ENCODE data around the gene SRD5A3. TPM values are rescaled to one million over a fixed set of nuclear protein-coding genes. Genes with fewer than 3 reads are reported as not detected.

The SRD5A3 gene
- total and polyA plus RNA-seq, 2 donors (not counting 3 experiments of a cell fraction or from before 2014, with no cell fraction given), result 23.6 to 24.3 TPM

- no peaks in the 10 kb centered on the region for H3K9me1 ChIP-seq (replicated peaks; ENCODE audit: control insufficient read depth, extremely low read depth, insufficient read depth, low read length)
- FAIRE-seq, result no peak
- no peak for DNase-seq (ENCODE audit: low read depth, low spot score)
- no peak overlapping the region for H3K4me2 ChIP-seq (ENCODE audit: insufficient read depth, low read length)
- H3K9me3 ChIP-seq (replicated peaks; ENCODE audit: control insufficient read depth, insufficient read depth, low read length), result no peaks in the 10 kb centered on the region
- TF ChIP-seq JUN (IDR thresholded peaks at IDR 0.05; ENCODE audit: borderline replicate concordance, insufficient read depth, insufficient read length, low read depth) (no peak), MYC (IDR thresholded peaks at IDR 0.05; ENCODE audit: low read depth, low read length) (no peak), FOS (IDR thresholded peaks at IDR 0.05; ENCODE audit: borderline replicate concordance, insufficient read depth, low read length) (no peak), GATA2 (IDR thresholded peaks at IDR 0.05; ENCODE audit: insufficient read depth, insufficient read length, low read depth, low read length) (no peak), MAX (IDR thresholded peaks at IDR 0.05; ENCODE audit: insufficient read depth, insufficient read length) (no peak), POLR2AphosphoS5 (IDR thresholded peaks at IDR 0.05; ENCODE audit: insufficient read depth, low read depth, low read length) (no peak), POLR2A (IDR thresholded peaks at IDR 0.05; ENCODE audit: low read depth, low read length) (no peak), EZH2 (IDR thresholded peaks at IDR 0.05; ENCODE audit: borderline replicate concordance, low read depth, low read length, severe bottlenecking) (no peak), CTCF (IDR thresholded peaks at IDR 0.05; ENCODE audit: extremely low read depth in 1 of 2, insufficient read depth in 1 of 2, low read depth in 1 of 2, low read length in 2 of 2) (no peak)
- H3K4me3 ChIP-seq (replicated peaks in 1 of 3; ENCODE audit: insufficient read depth in 1 of 3, low read depth in 1 of 3, low read length in 3 of 3), result no peak overlapping the region
- no peaks in the 10 kb centered on the region for H4K20me1 ChIP-seq (replicated peaks; ENCODE audit: control insufficient read depth, extremely low read depth, insufficient read depth, low read length)
- no peaks in the 10 kb centered on the region for H3K4me1 ChIP-seq (ENCODE audit: control insufficient read depth, extremely low read depth, insufficient read depth, low read length)
- no peak overlapping the region for H3K27ac ChIP-seq (ENCODE audit: insufficient read depth, low read depth, low read length)
- dilution Hi-C loops (cut with MboI; ENCODE audit: extremely low pct_ligation_motif_present, low sequenced_read_pairs), result no loop called here
- no peaks in the 10 kb centered on the region for H3K79me2 ChIP-seq (ENCODE audit: control insufficient read depth, insufficient read depth, low read length)
- intact Hi-C loops (cut with micrococcal nuclease), result no loop called here
- no peak overlapping the region for H2AFZ ChIP-seq (ENCODE audit: low read depth, low read length)
- CTCF ChIA-PET, result no interaction called here
- no peaks in the 10 kb centered on the region for H3K36me3 ChIP-seq (ENCODE audit: control insufficient read depth in 2 of 2, extremely low read depth in 1 of 2, insufficient read depth in 2 of 2, low read length in 2 of 2)
- BruUV-seq (replicated peaks), result no TSS peak
- H3K9ac ChIP-seq (replicated peaks; ENCODE audit: extremely low read depth, insufficient read depth, low read length), result no peak overlapping the region
- POLR2A ChIA-PET, result no interaction called here
- no peaks in the 10 kb centered on the region for H3K27me3 ChIP-seq (ENCODE audit: control insufficient read depth in 2 of 2, insufficient read depth in 2 of 2, low read length in 2 of 2)
These were observed 32.8 kb downstream of the SRD5A3 start for GRCh38 chr4:55378617-55379467.
